Skeletal muscle tissue (tissue), 4 donors: ENCODE measurements around the gene OBSCN. TPM values are rescaled to one million over a fixed set of nuclear protein-coding genes. Genes with fewer than 3 reads are reported as not detected.
A peak's percentile ranks its signal among the peaks of the same experiment; 100 is the strongest.

Experiments
- H3K27ac ChIP-seq: one replicate; pipeline ENCODE4 v1.7.0; 2013; ENCODE audit warnings: mild to moderate bottlenecking, low read depth, low read length, inconsistent platforms
- H3K27me3 ChIP-seq, 3 donors: one replicate each; pipeline ENCODE4 v1.7.0; 2013; ENCODE audit warnings: low read length in 3 of 3; ENCODE audit not compliant: control insufficient read depth in 3 of 3, insufficient read depth in 3 of 3
- H3K36me3 ChIP-seq, 3 donors: one replicate each; pipeline ENCODE4 v1.7.0; 2013; ENCODE audit warnings: low read length in 3 of 3; ENCODE audit not compliant: control insufficient read depth in 3 of 3, insufficient read depth in 3 of 3
- H3K4me1 ChIP-seq, 3 donors: one replicate each; pipeline ENCODE4 v1.7.0; 2013; ENCODE audit warnings: low read length in 3 of 3, mild to moderate bottlenecking in 3 of 3; ENCODE audit not compliant: control insufficient read depth in 3 of 3, insufficient read depth in 3 of 3
- H3K4me3 ChIP-seq, 3 donors: one replicate each; pipeline ENCODE4 v1.7.0; 2013; ENCODE audit warnings: low read length in 3 of 3
- H3K9ac ChIP-seq, 3 donors: one replicate each; pipeline ENCODE4 v1.7.0; 2013; ENCODE audit warnings: low read length in 3 of 3, mild to moderate bottlenecking in 3 of 3, moderate library complexity in 2 of 3, low read depth in 1 of 3
- H3K9me3 ChIP-seq, 3 donors: one replicate each; pipeline ENCODE4 v1.7.0; 2013; ENCODE audit warnings: low read length in 3 of 3; ENCODE audit not compliant: control insufficient read depth in 3 of 3
- total RNA-seq: library from RNA; depleted of rRNA; stranded (reverse); fragments of >200 nt; gene quantifications from one replicate; pipeline ENCODE4 v1.2.3, GENCODE V29; 2014
- donor health status: Osteomylitis.

The OBSCN gene
- total RNA-seq, 1 donor from 2014 or later = 460 TPM

DNA sequence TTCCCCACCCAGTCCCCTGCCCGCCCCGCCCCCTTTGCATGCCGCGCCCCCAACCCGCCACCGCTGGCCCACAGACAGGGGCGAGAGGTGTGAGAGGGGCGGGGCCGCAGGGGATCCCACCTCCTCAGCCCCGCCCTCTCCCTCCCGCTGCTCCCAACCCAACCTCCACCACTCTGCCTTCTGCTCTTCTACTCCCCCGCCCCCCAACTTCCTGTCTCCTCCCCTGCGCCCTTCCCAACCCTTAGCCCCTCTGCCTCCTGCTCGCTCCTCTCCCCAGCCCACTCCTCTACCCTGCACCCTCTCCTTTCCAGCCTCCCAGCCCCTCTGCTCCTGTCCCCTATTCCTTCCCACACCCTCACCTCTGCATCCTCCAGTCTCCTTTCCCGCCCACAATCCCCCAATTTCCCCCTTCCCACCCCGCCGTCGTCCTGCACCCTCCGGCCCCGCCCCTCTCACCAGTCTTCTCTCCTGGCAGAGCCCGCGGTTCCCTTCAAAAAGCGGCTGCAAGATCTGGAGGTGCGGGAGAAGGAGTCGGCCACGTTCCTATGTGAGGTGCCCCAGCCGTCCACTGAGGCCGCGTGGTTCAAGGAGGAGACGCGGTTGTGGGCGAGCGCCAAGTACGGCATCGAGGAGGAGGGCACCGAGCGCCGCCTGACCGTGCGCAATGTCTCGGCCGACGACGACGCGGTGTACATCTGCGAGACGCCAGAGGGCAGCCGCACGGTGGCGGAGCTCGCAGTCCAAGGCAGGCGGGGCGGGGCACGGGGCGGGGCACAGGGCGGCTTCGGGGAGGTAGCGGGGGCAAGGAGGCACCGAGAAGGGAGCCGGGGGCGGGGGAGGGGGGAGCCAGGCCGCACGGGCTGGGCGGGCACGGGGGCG is 5.4 kb downstream of the OBSCN start:
- no peaks in the 10 kb centered on the region for H3K9me3 ChIP-seq
- peaks cover 52 to 81% (median 66%) of the 10 kb centered on the region in 3 donors for H3K4me1 ChIP-seq
- peaks cover 0 to 7% (median 3%) of the 10 kb centered on the region in 3 donors for H3K27me3 ChIP-seq
- no peak overlapping the region for H3K27ac ChIP-seq
- H3K36me3 ChIP-seq = peaks cover 18 to 70% (median 40%) of the 10 kb centered on the region in 3 donors
- peak overlapping the region; percentile 56 to 70 (median 60) for H3K4me3 ChIP-seq
- H3K9ac ChIP-seq = peak overlapping the region in 1 of 3 donors; percentile 50

DNA sequence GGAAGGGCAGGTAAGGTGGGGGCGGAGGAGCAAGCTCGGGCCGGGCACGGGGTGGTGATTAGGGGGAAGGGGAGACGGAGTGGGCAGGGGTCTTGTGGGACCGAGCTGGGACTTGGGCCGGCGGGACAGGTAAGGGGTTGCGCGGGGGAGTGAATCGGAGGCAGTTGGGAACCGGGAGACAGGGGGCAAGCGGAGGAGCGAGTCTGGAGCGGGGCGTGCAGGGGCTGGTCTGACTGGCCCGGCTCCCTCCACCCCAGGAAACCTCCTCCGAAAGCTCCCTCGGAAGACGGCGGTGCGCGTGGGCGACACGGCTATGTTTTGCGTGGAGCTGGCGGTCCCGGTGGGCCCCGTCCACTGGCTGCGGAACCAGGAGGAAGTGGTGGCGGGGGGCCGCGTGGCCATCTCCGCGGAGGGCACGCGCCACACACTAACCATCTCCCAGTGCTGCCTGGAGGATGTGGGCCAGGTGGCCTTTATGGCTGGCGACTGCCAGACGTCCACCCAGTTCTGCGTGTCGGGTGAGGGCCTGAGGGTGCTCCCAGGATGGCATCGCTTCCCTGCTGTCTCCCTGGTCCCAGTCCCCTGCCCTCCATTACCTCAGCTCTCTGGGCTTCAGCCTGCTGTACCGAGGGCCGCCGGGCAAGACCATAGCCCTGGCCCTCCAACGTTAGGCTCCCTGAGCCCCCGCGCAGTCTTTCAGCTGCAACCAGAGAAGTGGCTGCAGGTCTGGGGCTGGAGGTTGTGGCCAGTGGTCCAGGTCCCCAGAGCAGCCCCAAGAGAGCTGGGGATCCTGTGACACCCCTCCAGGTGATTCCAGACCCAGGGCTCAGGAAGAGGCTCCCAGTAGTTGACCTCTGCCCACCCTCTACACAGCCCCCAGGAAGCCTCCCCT is 6.3 kb downstream of the OBSCN start:
- Histone ChIP-seq H3K36me3 (peaks cover 28 to 75% (median 50%) of the 10 kb centered on the region in 3 donors), H3K9me3 (no peaks in the 10 kb centered on the region), H3K4me1 (peaks cover 62 to 88% (median 76%) of the 10 kb centered on the region in 3 donors), H3K27me3 (peaks cover 0 to 7% (median 3%) of the 10 kb centered on the region in 3 donors), H3K4me3 (peak overlapping the region in 2 of 3 donors; percentile 45 to 56), H3K27ac (peak overlapping the region; percentile 76), H3K9ac (peak overlapping the region in 2 of 3 donors; percentile 50 to 79)

DNA sequence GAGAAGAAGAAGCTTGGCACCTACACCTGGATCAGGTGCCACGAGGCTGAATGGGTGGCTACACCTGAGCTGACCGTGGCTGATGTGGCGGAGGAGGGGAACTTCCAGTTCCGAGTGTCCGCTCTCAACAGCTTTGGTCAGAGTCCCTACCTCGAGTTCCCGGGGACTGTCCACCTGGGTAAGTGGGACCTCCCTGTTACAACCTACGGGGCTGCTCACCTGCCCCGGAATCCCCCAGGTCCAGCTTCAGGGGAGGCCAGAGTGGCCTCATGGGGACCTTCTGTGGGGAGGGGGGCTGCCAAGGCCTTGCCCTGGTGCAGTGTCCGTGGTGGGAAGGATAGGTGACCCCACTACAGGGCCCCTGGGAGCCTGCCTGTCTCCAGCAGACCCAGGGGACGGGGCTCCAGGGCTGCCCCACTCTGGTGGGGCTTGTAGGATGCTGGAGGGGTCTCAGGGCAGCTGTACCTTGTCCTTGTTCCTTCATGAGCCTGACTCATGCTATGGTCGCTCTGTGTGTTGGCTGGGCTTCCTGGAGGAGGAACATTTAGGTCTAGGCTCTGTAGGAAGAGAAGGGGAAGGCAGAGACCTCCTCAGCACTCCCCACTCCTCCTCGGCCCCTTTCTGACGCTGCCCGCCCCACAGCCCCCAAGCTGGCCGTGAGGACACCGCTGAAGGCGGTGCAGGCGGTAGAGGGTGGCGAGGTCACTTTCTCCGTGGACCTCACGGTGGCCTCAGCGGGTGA is 7.2 kb downstream of the OBSCN start:
- H3K4me1 ChIP-seq = peaks cover 71 to 89% (median 83%) of the 10 kb centered on the region in 3 donors
- H3K9me3 ChIP-seq = no peaks in the 10 kb centered on the region
- peak overlapping the region in 2 of 3 donors; percentile 62 to 79 for H3K9ac ChIP-seq
- H3K27ac ChIP-seq = peak overlapping the region; percentile 76
- H3K4me3 ChIP-seq = peak overlapping the region in 2 of 3 donors; percentile 56 to 58
- peaks cover 36 to 78% (median 59%) of the 10 kb centered on the region in 3 donors for H3K36me3 ChIP-seq
- peaks cover 0 to 7% (median 3%) of the 10 kb centered on the region in 3 donors for H3K27me3 ChIP-seq

DNA sequence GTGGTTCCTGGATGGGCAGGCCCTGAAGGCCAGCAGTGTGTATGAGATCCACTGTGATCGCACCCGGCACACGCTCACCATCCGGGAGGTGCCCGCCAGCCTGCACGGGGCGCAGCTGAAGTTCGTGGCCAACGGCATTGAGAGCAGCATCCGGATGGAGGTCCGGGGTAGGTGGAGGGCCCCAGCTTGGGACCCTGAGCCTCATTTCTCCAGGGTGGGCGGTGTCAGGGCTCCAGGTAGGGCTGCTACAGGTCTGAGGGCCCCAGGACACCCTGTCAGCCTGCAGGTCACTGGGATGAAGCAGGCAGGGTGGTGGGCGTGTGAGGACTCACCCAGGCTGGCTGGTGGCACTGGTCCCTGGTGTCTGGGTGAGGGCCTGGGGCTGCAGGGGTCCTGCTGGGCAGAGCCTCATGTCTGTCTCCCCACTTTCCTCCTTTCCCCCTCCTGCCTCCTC is 7.8 kb downstream of the OBSCN start:
- peaks cover 74 to 91% (median 87%) of the 10 kb centered on the region in 3 donors for H3K4me1 ChIP-seq
- H3K9ac ChIP-seq = peak overlapping the region in 1 of 3 donors; percentile 79
- peak overlapping the region in 2 of 3 donors; percentile 49 to 58 for H3K4me3 ChIP-seq
- H3K27ac ChIP-seq = peak overlapping the region; percentile 76
- H3K9me3 ChIP-seq = no peaks in the 10 kb centered on the region
- peaks cover 42 to 79% (median 65%) of the 10 kb centered on the region in 3 donors for H3K36me3 ChIP-seq
- peaks cover 0 to 7% (median 3%) of the 10 kb centered on the region in 3 donors for H3K27me3 ChIP-seq

DNA sequence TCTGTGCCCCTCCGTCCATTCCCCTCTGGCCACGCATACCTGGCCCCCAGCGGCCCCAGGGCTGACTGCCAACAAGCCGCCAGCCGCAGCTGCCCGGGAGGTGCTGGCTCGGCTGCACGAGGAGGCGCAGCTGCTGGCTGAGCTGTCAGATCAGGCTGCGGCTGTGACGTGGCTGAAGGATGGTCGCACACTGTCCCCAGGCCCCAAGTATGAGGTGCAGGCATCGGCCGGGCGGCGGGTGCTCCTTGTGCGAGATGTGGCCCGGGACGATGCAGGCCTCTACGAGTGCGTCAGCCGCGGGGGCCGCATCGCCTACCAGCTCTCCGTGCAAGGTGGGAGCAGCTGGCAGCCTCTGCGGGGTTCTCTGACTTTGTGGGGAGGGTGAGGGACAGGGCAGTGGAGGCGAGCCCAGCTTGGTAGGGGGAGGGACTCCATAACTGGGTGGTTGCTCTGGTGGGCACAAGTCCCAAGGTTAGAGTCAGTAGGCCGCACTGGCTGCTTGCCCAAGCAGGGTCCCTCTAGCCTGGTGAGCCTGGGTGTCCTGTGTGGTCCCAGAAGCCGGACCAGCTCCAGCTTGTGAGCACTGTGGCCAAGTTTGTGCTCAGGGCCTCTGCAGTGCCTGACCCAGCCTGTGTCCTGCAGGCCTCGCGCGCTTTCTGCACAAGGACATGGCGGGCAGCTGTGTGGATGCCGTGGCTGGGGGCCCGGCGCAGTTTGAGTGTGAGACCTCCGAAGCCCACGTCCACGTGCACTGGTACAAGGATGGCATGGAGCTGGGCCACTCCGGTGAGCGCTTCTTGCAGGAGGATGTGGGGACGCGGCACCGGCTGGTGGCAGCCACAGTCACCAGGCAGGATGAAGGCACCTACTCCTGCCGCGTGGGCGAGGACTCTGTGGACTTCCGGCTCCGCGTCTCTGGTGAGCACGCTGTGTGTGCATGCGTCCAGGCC is 8.8 kb downstream of the OBSCN start:
- H3K4me1 ChIP-seq = peaks cover 71 to 91% (median 83%) of the 10 kb centered on the region in 3 donors
- peaks cover 45 to 74% (median 64%) of the 10 kb centered on the region in 3 donors for H3K36me3 ChIP-seq
- H3K27ac ChIP-seq = peak overlapping the region; percentile 76
- H3K27me3 ChIP-seq = peaks cover 0 to 3% (median 3%) of the 10 kb centered on the region in 3 donors
- H3K9ac ChIP-seq = peak overlapping the region in 2 of 3 donors; percentile 23 to 79
- peak overlapping the region; percentile 7 to 58 (median 52) for H3K4me3 ChIP-seq
- H3K9me3 ChIP-seq = no peaks in the 10 kb centered on the region

DNA sequence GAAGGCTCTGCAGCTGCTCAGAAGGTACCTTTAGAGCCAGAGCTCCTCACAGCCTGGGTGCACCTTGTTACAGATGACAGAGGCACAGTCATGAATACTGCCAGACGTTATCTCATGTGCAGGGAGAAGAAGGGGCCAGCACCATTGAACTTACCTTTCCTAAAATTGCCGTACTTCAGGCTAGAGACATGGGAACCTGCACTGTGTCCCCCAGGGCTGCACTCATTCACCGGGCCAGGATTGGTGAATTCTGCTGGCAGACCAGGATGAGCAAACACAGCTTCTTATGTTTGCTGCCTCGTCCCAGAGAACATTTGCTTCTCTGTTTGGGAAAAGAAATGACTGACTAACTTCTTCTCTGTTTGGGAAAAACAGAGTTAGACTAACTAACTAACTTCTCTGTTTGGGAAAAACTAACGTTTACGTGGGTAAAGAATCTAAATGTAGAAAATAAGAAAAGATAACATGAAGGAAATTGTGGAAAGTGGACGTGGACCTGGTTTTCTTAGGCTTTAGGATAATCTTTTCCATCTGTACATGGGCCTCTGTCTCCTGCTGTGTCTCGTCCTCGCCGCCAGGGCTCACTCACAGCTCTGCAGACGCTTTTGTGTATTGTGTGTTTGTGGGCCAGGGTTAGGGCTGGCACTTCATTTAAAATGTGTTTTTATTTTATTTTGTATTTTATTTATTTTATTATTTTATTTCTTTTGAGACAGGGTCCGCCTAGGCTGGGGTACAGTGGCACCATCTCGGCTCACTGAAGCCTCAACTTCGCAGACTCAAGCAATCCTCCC is 9.9 kb downstream of the OBSCN start:
- Histone ChIP-seq H3K36me3 (peaks cover 52 to 71% (median 64%) of the 10 kb centered on the region in 3 donors), H3K4me3 (no peak overlapping the region), H3K27ac (peak overlapping the region; percentile 52), H3K4me1 (peaks cover 75 to 90% (median 86%) of the 10 kb centered on the region in 3 donors), H3K9me3 (no peaks in the 10 kb centered on the region), H3K9ac (peak overlapping the region in 1 of 3 donors; percentile 40), H3K27me3 (no peaks in the 10 kb centered on the region)

DNA sequence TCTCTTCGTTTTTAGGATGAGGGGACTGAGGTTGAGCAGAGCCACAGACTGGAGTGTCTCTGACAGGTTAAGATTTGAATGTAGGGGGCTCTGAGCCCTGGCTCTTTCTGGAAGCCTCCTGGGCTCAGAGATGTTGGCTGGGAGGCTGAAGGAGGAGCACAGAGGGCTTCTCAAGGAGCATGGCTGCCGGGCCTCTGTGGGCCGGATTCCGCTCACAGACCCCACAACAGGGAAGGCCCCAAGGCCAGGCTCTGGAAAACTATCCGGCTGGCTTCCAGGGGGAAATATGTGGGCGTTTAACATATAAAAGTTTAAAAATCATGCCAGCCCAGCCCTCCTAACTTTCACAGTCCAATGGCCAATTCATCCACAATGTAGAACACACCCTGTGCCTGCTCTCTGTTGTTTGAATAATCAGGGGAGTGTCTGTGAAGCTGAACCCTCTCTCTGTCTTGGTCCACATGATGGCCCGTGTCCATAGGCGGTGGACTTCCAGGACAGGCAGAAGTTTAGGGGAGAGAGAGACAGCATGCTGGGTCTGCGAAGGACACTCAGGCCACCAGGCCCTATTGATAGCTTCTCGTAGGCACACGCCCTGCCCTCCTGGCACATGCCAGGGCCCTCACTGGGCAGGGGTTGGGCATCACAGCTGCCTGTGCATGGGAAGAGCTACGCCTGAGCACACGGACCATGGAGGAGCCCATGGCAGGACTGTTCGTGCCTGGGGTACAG is 10.8 kb downstream of the OBSCN start:
- Histone ChIP-seq H3K4me1 (peaks cover 84 to 96% (median 91%) of the 10 kb centered on the region in 3 donors), H3K4me3 (no peak overlapping the region)

More for the DNA sequence above, 10.8 kb downstream of the OBSCN start:
- Histone ChIP-seq H3K36me3 (peaks cover 57 to 80% (median 70%) of the 10 kb centered on the region in 3 donors), H3K27ac (peak overlapping the region; percentile 52), H3K27me3 (no peaks in the 10 kb centered on the region), H3K9me3 (no peaks in the 10 kb centered on the region), H3K9ac (peak overlapping the region in 1 of 3 donors; percentile 51)
